Activated CD8-positive, alpha-beta memory T cell treated with anti-CD3 and anti-CD28 coated beads, Interleukin-2, amount 10 ng/mL, durations not matched to agents 7 days and 5 days (primary cell): ENCODE measurements around the gene UNC119. TPM values are rescaled to one million over a fixed set of nuclear protein-coding genes. Genes with fewer than 3 reads are reported as not detected.

Experiments used
- ATAC-seq: fragments of 150-1000 bp; cut with Tn5 transposase; one replicate; pipeline ENCODE4 v1.10.0; 2021; ENCODE audit warnings: moderate library complexity
- CTCF ChIA-PET: fragments of 350-600 bp; sonication (Branson Sonifier 250); formaldehyde crosslinking; loops from one replicate; lab custom pipeline; 2021; ENCODE audit warnings: antibody characterized with exemption; lab: Charles Lee
- DNase-seq: peaks from one replicate; pipeline ENCODE4 v3.0.0-alpha.2; 2020
- H3K27ac Mint-ChIP-seq: one replicate; pipeline ENCODE4 v1.8.0; 2021; ENCODE audit warnings: mild to moderate bottlenecking, mixed read lengths
- H3K27me3 Mint-ChIP-seq: one replicate; pipeline ENCODE4 v1.8.0; 2021; ENCODE audit warnings: mixed read lengths
- H3K36me3 Mint-ChIP-seq: one replicate; pipeline ENCODE4 v1.8.0; 2021; ENCODE audit warnings: mild to moderate bottlenecking, mixed read lengths
- H3K4me1 Mint-ChIP-seq: one replicate; pipeline ENCODE4 v1.8.0; 2021; ENCODE audit warnings: mixed read lengths
- H3K4me3 Mint-ChIP-seq: one replicate; pipeline ENCODE4 v1.8.0; 2021; ENCODE audit warnings: mild to moderate bottlenecking, moderate library complexity, mixed read lengths
- H3K9me3 Mint-ChIP-seq: one replicate; pipeline ENCODE4 v1.8.0; 2022; ENCODE audit warnings: low read depth, mixed read lengths
- total RNA-seq, 2 experiments: library from RNA; stranded (reverse); gene quantifications; one replicate each; pipeline ENCODE4 v1.2.3, GENCODE V29; 2021

The UNC119 gene
- total RNA-seq, 2 experiments from 2014 or later, result 41.2 to 59.0 TPM

GRCh38 chr17:28570716-28571360 is 18.4 kb upstream of the UNC119 start:
- CTCF ChIA-PET, result interaction anchor here (1.0 to 3.6 kb wide), 8 partner anchors 9 to 156 kb away, joined by 3 to 22 read pairs (median 6); partner anchors contain the start of genes BLTP2 and TLCD1

GRCh38 chr17:28569446-28569845 is 17.0 kb upstream of the UNC119 start:
- ATAC-seq (no peak), DNase-seq (no peak)
- H3K27ac Mint-ChIP-seq, result peak overlapping the region; percentile 34
- peak overlapping the region; percentile 86 for H3K4me3 Mint-ChIP-seq
- no peaks in the 10 kb centered on the region for H3K27me3 Mint-ChIP-seq
- CTCF ChIA-PET, result interaction anchor here (0.7 to 3.6 kb wide), 6 partner anchors 8 to 212 kb away, joined by 3 to 22 read pairs (median 4); partner anchors contain the start of gene POLDIP2
- peaks cover 29% of the 10 kb centered on the region for H3K36me3 Mint-ChIP-seq
- no peaks in the 10 kb centered on the region for H3K9me3 Mint-ChIP-seq
- H3K4me1 Mint-ChIP-seq, result peaks cover 41% of the 10 kb centered on the region

More at GRCh38 chr17:28570716-28571360, 18.4 kb upstream of the UNC119 start:
- Mint-ChIP-seq H3K4me3 (peak overlapping the region; percentile 86), H3K36me3 (peaks cover 32% of the 10 kb centered on the region), H3K27me3 (no peaks in the 10 kb centered on the region), H3K4me1 (peaks cover 46% of the 10 kb centered on the region), H3K9me3 (no peaks in the 10 kb centered on the region), H3K27ac (peak overlapping the region; percentile 94)
- DNase-seq (peak; percentile 70), ATAC-seq (peak; percentile 55)

GRCh38 chr17:28567604-28568003 is 15.2 kb upstream of the UNC119 start:
- H3K36me3 Mint-ChIP-seq, result peaks cover 34% of the 10 kb centered on the region
- DNase-seq (no peak), ATAC-seq (no peak)
- CTCF ChIA-PET, result interaction anchor here (1.1 kb wide), 1 partner anchor 18 kb away, joined by 4 read pairs; no protein-coding TSS in a partner anchor
- H3K9me3 Mint-ChIP-seq, result no peaks in the 10 kb centered on the region
- H3K4me3 Mint-ChIP-seq, result no peak overlapping the region
- H3K4me1 Mint-ChIP-seq, result peaks cover 38% of the 10 kb centered on the region
- H3K27me3 Mint-ChIP-seq, result no peaks in the 10 kb centered on the region
- peak overlapping the region; percentile 43 for H3K27ac Mint-ChIP-seq

GRCh38 chr17:28563475-28563874 is 11.1 kb upstream of the UNC119 start:
- Mint-ChIP-seq H3K27ac (no peak overlapping the region), H3K4me1 (peaks cover 17% of the 10 kb centered on the region), H3K4me3 (no peak overlapping the region), H3K9me3 (no peaks in the 10 kb centered on the region), H3K27me3 (no peaks in the 10 kb centered on the region), H3K36me3 (peaks cover 42% of the 10 kb centered on the region)
- CTCF ChIA-PET, result no interaction called here
- DNase-seq (no peak), ATAC-seq (no peak)

- Mint-ChIP-seq H3K9me3 (no peaks in the 10 kb centered on the region), H3K27ac (no peak overlapping the region), H3K4me1 (peaks cover 32% of the 10 kb centered on the region), H3K36me3 (peaks cover 44% of the 10 kb centered on the region), H3K27me3 (no peaks in the 10 kb centered on the region), H3K4me3 (no peak overlapping the region)
- no peak for ATAC-seq
- no peak for DNase-seq
- CTCF ChIA-PET, result no interaction called here
Measured at GRCh38 chr17:28555022-28555421, 2.6 kb upstream of the UNC119 start.

- no peak overlapping the region for H3K27ac Mint-ChIP-seq
- DNase-seq (no peak), ATAC-seq (no peak)
- H3K4me1 Mint-ChIP-seq, result peaks cover 37% of the 10 kb centered on the region
- no peaks in the 10 kb centered on the region for H3K9me3 Mint-ChIP-seq
- no peak overlapping the region for H3K4me3 Mint-ChIP-seq
- CTCF ChIA-PET, result interaction anchor here (1.8 kb wide), 1 partner anchor 16 kb away, joined by 10 read pairs; no protein-coding TSS in a partner anchor
- H3K36me3 Mint-ChIP-seq, result peaks cover 39% of the 10 kb centered on the region
- no peaks in the 10 kb centered on the region for H3K27me3 Mint-ChIP-seq
Measured at GRCh38 chr17:28554565-28554964, 2.1 kb upstream of the UNC119 start.

GRCh38 chr17:28553000-28553505 is 629 bp upstream of the UNC119 start:
- peak overlapping the region; percentile 41 for H3K27ac Mint-ChIP-seq
- H3K27me3 Mint-ChIP-seq, result no peaks in the 10 kb centered on the region
- DNase-seq (no peak), ATAC-seq (no peak)
- peaks cover 45% of the 10 kb centered on the region for H3K4me1 Mint-ChIP-seq
- peak overlapping the region; percentile 78 for H3K4me3 Mint-ChIP-seq
- CTCF ChIA-PET, result interaction anchor here (0.7 to 1.8 kb wide), 4 partner anchors 17 to 136 kb away, joined by 3 to 10 read pairs (median 5); no protein-coding TSS in a partner anchor
- peaks cover 33% of the 10 kb centered on the region for H3K36me3 Mint-ChIP-seq
- no peaks in the 10 kb centered on the region for H3K9me3 Mint-ChIP-seq

- Mint-ChIP-seq H3K4me1 (peaks cover 43% of the 10 kb centered on the region), H3K4me3 (peak overlapping the region; percentile 78), H3K9me3 (no peaks in the 10 kb centered on the region), H3K27me3 (no peaks in the 10 kb centered on the region), H3K27ac (peak overlapping the region; percentile 71), H3K36me3 (peaks cover 29% of the 10 kb centered on the region)
- CTCF ChIA-PET, result interaction anchor here (0.8 to 5.1 kb wide), 6 partner anchors 19 to 176 kb away, joined by 3 to 28 read pairs (median 4); partner anchors contain the start of genes ALDOC and PIGS
- DNase-seq, result no peak
- no peak for ATAC-seq
Measured at GRCh38 chr17:28551421-28552175, 826 bp downstream of the UNC119 start.

GRCh38 chr17:28550858-28551257 is 1.6 kb downstream of the UNC119 start:
- DNase-seq (no peak), ATAC-seq (no peak)
- Mint-ChIP-seq H3K27ac (peak overlapping the region; percentile 18), H3K4me3 (peak overlapping the region; percentile 78), H3K36me3 (peaks cover 22% of the 10 kb centered on the region), H3K9me3 (no peaks in the 10 kb centered on the region), H3K4me1 (peaks cover 43% of the 10 kb centered on the region), H3K27me3 (no peaks in the 10 kb centered on the region)
- CTCF ChIA-PET, result interaction anchor here (0.7 to 5.1 kb wide), 9 partner anchors 10 to 177 kb away, joined by 3 to 28 read pairs (median 4); partner anchors contain the start of genes ALDOC and PIGS

GRCh38 chr17:28549236-28550132 is 2.9 kb downstream of the UNC119 start:
- CTCF ChIA-PET, result interaction anchor here (0.9 to 5.1 kb wide), 15 partner anchors 9 to 232 kb away, joined by 3 to 28 read pairs (median 5); partner anchors contain the start of genes ALDOC, PIGS, POLDIP2 and SARM1
- Mint-ChIP-seq H3K27me3 (no peaks in the 10 kb centered on the region), H3K4me1 (peaks cover 43% of the 10 kb centered on the region), H3K4me3 (no peak overlapping the region), H3K36me3 (peaks cover 14% of the 10 kb centered on the region), H3K9me3 (no peaks in the 10 kb centered on the region), H3K27ac (peak overlapping the region; percentile 87)
- ATAC-seq, result peak; percentile 70
- DNase-seq, result peak; percentile 87

GRCh38 chr17:28548417-28549130 is 3.9 kb downstream of the UNC119 start:
- CTCF ChIA-PET, result interaction anchor here (0.7 to 5.1 kb wide), 15 partner anchors 12 to 201 kb away, joined by 3 to 28 read pairs (median 3); partner anchors contain the start of genes ALDOC, PIGS, POLDIP2 and SARM1
- DNase-seq, result no peak
- no peak for ATAC-seq
- Mint-ChIP-seq H3K36me3 (peaks cover 6% of the 10 kb centered on the region), H3K4me1 (peaks cover 43% of the 10 kb centered on the region), H3K4me3 (no peak overlapping the region), H3K9me3 (no peaks in the 10 kb centered on the region), H3K27ac (peak overlapping the region; percentile 87), H3K27me3 (no peaks in the 10 kb centered on the region)
